Hematopoietic multipotent progenitor cell (in vitro differentiated cells): ENCODE results near the gene DPF1. TPM values are rescaled to one million over a fixed set of nuclear protein-coding genes. Genes with fewer than 3 reads are reported as not detected.
A peak's percentile ranks its signal among the peaks of the same experiment; 100 is the strongest.

Experiments
- DNase-seq, 3 donors: peaks; one replicate each; pipeline ENCODE4 v3.0.0-alpha.2; 2011 to 2015; ENCODE audit warnings: low read depth in 2 of 3, low spot score in 2 of 3
- total RNA-seq: library from RNA; depleted of rRNA; stranded (reverse); fragments of >200 nt; gene quantifications from one replicate; pipeline ENCODE4 v1.2.3, GENCODE V29; 2012

Gene DPF1
- total RNA-seq, 1 donor = 6.5 TPM

DNA sequence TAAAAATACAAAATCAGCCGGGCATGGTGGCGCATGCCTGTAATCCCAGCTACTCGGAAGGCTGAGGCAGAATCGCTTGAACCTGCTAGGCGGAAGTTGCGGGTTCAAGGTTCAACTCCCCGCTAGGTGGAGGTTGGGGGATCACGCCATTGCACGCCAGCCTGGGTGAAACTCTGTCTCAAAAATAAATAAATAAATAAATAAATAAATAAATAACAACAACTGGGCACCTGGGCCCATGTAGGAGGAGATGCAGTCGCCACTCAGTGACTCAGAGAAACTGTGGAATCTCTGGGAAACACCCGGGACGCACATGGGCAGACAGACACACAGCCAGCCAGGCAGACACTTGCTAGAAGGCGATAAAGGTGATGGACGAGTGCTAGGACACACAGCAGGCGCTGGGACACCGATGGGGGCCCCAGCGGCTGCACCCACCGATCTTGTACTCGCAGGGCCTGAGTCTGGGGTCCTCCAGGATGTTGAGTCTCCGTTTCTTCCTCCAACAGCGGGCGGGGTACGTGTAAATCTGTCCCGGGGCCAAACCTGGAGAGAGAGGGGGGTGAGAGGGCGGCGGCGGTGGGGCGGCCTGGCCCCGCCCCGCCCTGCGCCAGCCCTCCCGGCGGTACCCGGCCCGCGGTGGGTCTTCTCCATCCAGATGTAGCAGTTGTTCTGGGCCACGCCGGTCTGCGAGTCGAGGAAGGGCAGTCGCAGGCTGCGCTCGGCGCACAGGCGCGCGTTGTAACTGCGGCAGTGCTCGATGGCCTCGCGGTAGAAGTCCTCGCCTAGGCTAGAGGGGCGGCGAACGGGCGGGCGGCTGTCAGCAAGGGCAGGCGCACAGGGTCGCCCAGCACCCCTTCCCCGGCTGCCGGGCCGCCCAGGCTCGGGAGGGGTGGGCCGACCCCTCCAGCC, 1.8 kb downstream of the DPF1 start:
- DNase-seq = no peak

DNA sequence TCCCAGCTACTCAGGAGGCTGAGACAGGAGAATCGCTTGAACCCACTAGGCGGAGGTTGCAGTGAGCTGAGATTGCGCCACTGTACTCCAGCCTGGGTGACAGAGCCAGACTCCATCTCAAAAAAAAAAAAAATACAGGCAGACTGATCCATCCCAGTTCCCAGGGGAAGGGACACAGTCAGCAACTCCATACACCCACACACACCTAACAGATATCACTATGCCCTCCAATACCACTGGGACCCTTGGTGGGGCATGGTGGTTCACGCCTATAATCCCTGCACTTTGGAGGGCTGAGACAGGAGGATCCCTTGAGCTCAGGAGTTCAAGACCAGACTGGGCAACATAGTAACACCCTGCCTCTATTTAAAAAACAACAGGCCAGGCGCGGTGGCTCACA, 2.6 kb downstream of the DPF1 start:
- no peak for DNase-seq

DNA sequence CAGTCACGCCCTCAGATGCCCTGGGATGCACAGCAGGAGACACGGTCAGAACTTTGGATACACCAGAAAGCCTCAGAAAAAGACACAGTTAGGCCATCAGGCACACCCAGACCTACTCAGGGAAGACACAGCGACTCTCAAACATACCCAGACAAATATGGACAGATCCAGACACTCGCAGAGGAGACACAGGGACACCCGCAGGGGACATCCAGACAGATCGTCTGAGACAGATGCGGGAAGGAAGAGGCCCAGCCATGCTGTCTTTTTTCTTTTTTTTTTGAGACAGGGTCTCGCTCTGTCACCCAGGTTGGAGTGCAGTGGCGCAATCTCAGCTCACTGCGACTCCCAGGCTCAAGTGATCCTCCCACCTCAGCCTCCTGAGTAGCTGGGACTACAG, 4.8 kb downstream of the DPF1 start:
- DNase-seq = no peak

GRCh38 chr19:38218204-38218603, 5.8 kb downstream of the DPF1 start:
- no peak for DNase-seq

DNA sequence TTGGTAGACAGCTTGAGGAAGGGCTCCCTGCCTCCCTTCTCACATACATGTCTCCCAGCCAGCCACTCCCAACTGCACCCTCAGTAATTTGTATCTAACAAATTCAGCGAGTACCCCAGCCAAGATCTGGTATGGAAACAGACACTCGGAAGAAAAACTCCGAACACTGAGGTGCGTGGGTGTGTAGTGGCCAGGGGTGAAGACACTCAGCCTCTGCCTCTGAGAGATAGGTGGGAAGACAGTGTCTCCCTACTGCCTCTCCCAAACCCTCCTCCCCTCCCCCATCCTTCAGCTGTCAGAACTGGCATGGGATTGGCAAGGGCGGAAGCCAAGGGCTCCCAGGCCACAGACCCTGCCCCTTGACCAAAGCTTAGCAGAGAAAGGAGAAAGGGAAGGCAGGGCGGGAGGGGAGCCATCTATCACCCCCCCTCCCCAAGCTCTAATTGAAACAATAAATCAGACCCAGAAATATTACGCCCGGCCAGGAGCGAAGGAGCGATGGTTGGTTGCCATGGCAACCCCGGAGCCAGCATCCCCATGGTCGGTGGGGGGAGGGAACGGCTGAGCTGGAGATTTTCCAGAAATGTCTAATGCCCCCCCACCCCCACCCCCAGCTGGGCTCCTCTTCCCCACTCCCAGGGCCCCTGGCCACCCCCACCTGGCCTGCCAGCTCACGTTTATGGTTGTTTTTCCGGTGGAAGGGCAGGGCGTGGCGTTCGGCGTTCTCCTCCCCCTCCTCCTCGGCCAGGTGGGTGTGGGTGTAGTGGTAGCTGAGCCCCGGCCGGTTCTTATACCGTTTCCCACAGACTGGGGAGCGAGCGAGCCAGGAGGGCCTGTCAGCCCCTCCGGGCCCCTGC, 7.0 kb downstream of the DPF1 start:
- DNase-seq = no peak

DNA sequence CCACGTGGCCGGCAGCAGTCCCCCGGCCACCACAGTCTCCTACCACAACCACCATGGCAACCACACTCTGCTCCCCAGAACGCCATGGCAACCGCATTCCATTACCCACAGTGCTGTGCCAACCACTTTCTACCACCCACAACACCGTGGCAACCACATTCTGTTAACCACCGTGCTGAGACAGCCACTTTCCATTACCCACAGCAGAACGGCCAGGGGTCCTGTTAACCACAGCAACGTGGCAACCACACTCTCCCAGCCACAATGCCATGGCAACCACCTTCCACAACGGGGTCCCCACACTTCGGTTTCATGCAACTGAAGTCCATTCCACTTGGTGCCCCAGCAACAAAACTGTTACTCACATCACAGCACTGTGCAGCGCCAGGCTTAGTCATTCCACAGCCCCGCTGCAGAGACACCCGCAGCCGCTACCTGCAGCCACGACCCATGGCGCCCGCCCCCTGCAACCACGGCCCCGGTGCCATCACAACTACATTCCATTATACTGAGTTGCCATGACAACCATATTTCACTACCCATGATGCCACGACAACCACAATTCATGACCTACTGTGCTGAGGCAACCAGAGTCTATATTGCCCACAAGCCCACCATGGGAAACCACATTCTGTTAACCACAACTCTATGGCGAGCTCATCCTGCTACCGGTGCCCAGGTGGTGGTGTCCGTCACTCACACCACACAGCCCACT, 10.0 kb downstream of the DPF1 start:
- peak in 2 of 3 donors; percentile 95 to 98 for DNase-seq

DNA sequence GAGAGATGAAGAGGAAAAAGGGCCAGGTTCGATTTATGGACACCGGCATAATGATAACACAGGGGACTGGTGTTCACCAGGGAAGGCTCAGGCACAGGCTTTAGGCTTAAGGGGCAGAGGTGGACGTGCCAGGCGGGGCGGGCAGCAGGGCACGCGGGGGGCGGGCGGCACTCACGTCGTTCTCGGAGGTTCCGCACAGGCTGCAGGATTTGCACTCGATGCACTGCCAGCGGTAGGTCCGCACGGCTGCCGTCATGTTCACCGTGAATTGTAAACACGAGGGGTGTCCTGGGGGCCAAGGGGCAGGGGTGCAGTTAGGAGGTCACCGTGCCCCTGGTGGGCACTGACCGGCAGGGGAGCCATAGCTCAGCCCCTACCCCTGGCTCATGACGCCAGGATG, 10.6 kb downstream of the DPF1 start:
- no peak for DNase-seq

- no peak for DNase-seq
Observed at GRCh38 chr19:38211766-38212165, 12.3 kb downstream of the DPF1 start.

DNA sequence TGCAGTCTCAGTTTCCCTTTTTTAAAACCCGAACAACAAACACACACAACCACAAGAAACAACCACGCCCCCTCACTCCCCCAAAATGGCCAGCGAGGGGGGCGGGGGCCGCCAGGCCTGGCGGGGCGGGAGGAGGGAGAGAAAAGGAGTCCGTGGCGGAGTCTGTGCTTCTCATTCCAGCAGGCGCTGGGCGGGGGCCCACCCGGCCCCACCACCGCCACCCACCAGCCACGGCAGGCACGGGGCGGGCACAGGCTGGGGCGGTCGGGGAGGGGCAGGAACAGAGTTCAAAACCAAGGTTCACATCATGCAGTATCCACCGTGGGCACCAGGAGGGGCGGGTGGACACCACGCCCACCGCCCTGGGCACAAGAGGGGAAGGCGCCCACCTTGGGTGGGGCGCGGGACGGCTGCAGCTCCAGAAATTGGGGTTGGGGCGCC, 12.9 kb downstream of the DPF1 start:
- DNase-seq = peak in 2 of 3 donors; percentile 42 to 58

GRCh38 chr19:38210458-38210987, 13.5 kb downstream of the DPF1 start:
- DNase-seq = no peak

GRCh38 chr19:38209671-38210457, 14.2 kb downstream of the DPF1 start:
- peak in 1 of 3 donors; percentile 27 for DNase-seq

DNA sequence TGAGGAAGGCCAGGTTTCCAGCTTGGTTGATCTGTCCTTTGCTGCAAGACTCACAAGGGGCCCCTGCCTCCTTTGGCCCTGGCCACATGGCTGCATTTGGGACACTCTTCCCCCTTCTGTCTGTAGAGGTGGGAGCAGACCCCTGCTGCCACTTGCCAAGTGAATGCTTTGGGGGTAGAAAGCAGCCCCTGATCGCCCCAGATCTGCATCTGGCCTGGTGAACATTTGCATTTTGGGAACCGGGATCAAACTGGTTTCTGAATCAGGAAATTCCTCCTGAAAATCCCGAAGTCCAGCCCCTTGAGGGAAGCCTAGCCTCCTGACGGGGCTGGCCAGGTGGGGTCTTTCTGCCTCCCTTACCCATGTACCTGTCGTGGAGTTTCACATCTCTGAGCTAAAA, 14.9 kb downstream of the DPF1 start:
- no peak for DNase-seq

DNA sequence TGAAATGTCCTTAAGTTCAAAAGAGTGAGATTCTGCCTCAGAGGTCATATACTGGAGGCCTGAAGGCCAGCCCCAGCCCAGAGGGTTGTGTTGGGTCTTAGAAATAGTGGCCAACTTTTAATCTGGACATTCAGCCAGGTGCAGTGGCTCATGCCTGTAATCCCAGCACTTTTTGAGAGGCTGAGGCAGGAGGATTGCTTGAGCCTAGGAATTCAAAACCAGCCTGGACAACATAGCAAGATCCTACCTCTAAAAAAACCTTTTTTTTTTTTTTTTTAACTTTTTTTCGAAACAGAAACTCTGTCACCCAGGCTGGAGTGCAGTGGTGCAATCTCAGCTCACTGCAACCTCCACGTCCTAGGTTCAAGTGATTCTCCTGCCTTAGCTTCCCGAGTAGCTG, 15.5 kb downstream of the DPF1 start:
- DNase-seq = no peak

GRCh38 chr19:38207543-38207942, 16.5 kb downstream of the DPF1 start:
- DNase-seq = no peak

DNA sequence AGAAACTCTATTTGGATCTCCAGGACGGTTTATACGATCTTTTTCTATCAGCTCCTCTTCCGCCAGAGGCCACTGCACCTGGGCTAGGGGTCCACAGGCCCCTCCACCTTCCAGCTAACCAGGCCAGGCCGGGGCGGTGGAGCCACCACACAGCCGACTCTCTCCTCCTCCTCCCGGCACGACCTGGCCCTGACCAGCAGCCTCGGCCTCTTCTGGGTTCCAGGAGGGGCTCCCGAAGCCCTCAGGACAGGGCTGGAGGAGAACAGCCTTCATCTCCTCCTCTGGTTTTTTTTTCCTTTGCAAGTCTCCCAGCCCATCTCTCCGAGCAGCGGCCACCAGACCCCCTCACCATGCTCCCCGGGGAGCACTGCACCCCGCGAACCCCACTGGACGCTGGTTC, 17.1 kb downstream of the DPF1 start:
- DNase-seq = no peak

GRCh38 chr19:38206006-38206745, 17.8 kb downstream of the DPF1 start:
- DNase-seq = no peak

DNA sequence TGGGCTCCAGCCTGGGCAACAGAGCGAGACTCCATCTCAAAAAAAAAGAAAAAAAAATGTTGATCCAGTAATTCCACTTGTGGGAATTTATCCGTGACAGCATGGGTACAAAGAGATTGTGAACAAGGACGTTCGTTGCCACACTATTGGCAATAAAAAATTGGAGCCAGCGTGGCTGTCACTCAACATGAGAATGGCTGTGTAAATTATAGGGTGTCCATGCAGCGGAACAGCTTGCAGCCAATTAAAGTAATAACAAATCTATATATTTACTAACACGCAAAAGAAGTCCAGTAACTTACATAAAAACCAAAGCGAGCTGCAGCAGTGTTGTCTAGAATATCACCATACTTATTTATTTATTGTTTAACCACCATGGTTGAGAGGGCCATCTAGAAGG, 19.3 kb downstream of the DPF1 start:
- DNase-seq = no peak

DNA sequence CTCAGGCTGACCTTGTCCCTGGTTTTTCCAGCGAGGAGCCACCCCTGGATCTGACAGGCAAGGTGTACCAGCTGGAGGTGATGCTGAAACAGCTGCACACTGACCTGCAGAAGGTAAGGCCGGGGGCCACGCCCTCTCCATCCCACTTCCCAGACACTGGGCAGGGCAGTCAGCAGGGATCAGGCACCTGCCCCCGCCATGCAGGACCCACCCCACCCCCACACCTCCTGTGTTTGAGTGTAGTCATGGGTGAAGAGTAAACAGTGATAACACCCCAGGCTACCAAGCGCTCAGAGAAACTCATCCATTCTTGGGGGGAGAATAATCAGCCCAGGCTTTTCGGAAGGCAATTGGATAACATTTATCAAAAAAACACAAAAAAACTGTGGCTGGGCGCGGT, 19.9 kb downstream of the DPF1 start:
- DNase-seq = no peak

GRCh38 chr19:38203197-38203596, 20.8 kb downstream of the DPF1 start:
- no peak for DNase-seq
